Posterior cingulate gyrus (tissue), 11 donors: ENCODE results near the gene TCTN2.

Experiments used
- DNase-seq, 10 donors: peaks; one replicate each; pipeline versions ENCODE4 v3.0.0 to v3.0.0-alpha.2; 2020 to 2021; ENCODE audit warnings: mixed read lengths in 3 of 10
- intact Hi-C: fragments of 100-400 bp; cut with DNase I; formaldehyde crosslinking; loops from one replicate; pipeline ENCODE4 v1.15.1; 2023

TCTN2 gene

DNA sequence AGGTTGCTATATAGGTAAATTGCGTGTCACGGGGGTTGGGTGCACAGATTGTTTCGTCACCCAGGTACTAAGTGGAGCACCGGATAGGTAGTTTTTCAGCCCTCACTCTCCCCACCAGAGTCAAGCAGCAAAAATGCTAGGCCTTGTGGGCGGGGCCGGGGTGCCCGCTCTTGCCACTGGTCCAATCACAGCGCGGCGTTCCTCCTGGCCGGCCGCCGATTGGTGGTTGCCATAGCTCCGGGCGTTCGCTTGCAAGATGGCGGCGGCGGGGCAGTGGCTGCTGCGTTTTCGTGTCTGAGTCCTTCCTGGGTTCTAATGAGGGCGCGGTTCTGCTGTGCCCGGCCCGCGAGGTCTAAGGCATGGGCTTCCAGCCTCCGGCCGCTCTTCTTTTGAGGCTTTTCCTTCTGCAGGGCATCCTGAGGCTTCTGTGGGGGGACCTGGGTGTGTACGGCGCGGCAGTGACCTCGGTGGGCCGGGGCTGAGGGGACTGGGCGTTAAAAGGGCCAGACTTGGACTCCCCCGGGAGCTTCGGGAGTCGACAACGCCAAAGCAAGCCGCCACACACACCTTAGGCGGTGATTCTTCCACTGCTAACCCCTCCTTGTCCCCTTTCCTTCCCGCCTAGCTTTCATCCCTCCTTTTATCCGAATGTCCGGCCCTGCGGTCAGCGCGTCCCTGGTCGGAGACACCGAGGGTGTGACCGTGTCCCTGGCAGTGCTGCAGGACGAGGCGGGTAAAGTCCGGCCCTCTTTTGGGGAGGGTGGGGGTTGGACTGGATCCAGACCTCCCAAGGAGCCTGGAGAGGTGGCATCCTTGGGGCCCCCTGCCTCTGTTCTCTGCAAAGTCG, at the start of gene TCTN2:
TCTN2 (plus strand) TSS at position 232 of the 847 bp plus-strand sequence; CDS start at position 360, 128 bp downstream.
- DNase-seq: peak; percentile 92 to 99 (median 96)
- intact Hi-C loops: loop anchor here (5.0 kb wide), 1 partner anchor 36 kb away; no protein-coding TSS in a partner anchor

DNA sequence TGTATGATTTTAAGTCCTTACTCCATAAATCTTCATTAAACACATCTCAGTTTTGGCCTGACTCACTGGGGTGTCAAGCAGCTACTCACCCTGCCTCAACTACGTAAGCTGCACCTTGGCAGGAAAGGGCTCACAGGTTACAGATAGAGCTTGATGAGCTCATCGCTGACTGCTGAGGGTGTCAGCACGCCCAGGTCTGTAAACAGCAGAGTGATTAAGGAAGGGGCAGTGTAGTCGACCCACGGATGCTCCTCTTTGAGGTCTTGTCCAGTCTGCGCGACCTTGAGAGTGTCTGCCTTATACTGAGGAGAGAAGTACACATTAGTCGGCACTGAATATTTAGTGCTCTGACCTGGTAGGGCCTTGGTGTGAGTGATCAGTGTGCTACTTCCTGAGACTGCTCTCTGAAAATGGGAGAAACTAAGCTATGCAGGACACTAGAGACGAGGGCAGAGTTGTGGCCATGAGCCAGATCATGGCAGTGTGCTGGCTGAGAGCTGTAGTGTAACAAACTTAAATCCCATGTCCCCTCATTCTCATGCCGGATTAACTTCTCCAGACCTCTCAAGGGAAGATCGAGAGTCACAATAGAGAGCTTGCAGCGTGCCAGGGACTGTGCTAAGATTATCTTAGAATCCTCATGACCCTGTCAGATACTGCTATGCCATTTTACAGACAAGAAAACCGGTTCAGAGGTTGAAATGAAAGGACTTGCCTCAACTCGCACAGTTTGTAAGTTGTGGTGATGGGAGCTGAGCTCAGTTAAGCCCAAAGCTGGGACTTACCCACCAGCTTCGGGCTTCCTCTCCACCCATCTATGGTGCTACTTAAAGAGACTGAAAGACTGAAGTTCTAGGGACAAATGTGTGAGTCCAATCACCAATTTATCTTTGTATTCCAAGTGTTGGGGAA, 49.0 kb upstream of the TCTN2 start:
- no peak for DNase-seq
- intact Hi-C loops: no loop called here

DNA sequence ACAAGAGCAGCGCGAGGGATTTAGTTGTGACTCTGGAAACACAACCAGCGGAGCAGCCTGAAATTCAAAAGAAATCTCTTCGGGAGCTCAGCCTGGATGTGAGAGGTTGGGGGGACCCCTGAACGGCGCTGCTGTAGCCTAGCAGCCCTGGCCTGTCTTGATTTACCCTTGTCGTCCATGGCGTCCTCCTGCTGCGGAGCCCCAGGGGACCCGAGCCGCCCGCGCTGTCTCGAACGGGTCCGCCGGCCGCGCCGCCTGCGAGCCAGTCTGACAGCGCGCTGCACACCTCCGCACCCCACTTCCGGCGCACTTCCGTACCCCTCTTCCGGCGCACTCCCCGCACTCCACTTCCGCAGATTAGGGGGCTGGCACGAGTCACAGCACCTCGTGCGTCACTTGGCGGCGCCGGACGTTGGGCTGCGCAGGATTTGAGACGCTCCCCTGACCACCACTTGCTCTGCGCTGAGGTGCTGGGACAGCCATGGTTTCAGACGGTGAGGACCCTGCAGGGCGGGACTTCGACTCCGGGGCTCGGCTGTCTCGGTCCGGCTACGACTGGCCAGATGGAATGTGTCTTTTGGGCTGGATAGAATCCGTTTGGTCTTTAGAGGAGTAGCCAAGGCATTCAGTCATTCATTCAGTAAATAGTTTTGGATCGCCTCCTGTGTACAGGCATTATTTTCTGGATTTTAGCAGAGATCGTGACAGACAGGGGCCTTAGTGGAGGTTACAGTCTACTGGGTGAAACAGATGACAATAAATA, 37.4 kb upstream of the TCTN2 start, which contains the start of the genes EIF2B1 and GTF2H3:
EIF2B1 (minus strand) TSS at position 308 of the 763 bp plus-strand sequence; CDS start at position 179, 129 bp downstream.
GTF2H3 (plus strand) TSS at position 451 of the 763 bp plus-strand sequence; CDS start at position 482, 31 bp downstream.
- intact Hi-C loops: no loop called here
- peak; percentile 95 to 100 (median 98) for DNase-seq

DNA sequence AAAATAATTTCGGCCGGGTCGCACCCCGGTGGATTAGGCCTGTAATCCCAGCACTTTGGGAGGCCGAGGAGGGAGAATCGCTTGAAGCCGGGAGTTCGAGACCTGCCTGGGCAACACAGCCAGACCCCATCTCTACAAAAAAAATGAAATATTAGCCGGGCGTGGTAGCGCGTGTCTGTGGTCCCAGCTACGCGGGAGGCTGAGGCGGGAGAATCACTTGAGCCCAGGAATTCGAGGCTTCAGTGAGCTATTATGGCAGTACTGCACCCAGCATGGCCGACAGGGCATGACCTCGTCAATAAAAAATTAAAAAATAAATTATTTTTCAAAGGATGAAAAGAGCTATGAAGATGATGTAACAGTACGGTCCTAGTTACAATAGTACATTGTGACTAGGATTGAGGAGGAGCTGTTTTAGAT, 36.8 kb upstream of the TCTN2 start:
- intact Hi-C loops: no loop called here
- DNase-seq: no peak

DNA sequence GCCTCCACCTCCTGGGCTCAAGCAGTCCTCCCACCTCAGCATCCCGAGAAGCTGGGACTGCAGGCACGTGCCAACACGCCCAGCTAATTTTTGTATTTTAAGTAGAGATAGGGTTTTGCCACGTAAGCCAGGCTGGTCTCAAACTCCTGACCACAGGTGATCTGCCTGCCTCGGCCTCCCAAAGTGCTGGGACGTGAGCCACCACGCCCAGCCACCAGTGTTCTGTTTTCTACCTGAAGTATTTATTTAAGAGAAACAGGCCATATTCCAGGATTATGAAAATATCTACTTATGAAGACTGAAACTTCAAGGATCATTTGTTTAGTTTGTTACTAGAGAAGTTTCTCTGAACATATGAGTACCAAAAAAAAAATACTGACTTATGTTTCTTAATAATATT, 27.0 kb upstream of the TCTN2 start:
- intact Hi-C loops: no loop called here
- no peak for DNase-seq

DNA sequence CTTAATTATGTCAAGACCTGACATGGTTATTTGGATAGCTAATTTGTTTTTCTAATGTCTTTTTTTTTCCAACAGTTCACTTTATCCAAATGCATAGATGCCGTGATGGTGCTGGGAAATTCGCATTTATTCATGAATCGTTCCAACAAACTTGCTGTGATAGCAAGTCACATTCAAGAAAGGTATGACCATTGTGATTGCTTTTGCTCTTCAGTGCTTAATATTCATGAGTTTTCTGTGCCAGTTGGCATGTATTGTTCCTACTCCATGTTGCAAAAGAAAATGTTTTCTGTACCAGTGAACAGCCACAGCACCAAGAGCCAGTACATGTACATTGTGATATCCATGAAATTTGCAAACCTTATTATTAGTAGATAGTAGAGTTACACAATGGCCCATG, 25.5 kb upstream of the TCTN2 start:
- intact Hi-C loops: no loop called here
- no peak for DNase-seq

DNA sequence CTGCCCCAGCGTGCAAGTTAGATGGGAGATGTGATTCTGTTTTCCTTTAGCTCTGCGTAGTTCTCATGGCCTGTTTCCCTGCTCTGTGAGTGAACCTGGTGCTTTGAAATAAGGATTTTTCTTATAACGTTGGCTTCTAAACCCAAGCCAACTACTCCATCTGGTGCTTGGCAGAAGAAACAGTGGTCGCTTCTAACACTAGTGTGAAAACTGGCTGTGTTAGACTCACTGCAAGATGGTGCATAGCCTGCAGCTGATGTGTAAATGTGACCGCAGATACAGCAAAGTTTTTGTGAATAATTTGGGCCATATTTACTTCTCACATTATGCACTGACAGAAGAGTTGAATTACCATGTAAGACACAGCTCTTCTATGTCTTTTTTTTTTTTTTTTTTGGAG, 25.0 kb upstream of the TCTN2 start:
- intact Hi-C loops: no loop called here
- peak in 2 of 10 donors; percentile 9 to 15 for DNase-seq

DNA sequence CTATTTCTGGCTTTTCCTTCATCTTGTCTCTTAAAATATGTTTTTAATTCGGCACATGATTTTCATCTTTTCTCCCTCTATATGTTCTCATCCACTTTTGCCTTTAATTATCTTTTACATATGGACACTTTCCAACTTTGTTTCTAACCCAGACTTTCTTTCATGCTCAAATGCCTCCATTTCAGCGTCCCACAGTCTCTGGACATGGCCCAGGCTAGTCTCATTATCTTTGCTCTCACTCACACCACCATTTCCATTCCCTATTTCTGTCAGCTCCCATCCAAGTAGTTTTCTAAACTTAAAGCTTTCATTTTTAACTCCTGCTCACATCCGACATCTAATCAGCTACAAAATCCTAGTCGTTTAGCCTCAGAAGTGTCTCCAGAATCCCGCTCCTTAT, 22.5 kb upstream of the TCTN2 start:
- DNase-seq: no peak
- intact Hi-C loops: no loop called here

DNA sequence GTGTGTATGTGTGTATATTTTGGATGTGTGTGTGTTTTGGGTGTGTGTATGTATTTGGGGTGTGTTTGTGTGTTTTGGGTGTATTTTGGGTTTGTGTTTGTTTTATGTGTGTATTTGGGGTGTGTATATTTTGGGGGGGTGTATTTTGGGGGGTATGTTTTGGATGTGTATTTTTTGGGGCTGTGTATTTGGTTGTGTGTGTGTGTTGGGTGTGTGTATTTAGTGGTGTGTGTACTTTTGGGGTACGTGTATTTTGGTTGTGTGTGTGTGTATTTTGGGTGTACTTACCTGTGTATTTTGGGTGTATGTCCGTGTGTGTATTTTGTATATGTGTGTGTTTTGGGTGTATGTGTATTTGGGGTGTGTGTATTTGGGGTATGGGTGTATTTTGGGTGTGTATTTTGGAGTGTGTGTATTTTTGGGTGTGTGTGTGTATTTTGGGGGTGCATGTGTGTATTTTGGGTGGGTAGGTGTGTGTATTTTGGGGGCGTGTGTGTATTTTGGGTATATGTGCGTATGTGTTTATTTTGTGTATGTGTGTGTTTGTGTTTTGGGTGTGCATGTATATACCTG, 16.7 kb upstream of the TCTN2 start:
- DNase-seq: no peak
- intact Hi-C loops: no loop called here

DNA sequence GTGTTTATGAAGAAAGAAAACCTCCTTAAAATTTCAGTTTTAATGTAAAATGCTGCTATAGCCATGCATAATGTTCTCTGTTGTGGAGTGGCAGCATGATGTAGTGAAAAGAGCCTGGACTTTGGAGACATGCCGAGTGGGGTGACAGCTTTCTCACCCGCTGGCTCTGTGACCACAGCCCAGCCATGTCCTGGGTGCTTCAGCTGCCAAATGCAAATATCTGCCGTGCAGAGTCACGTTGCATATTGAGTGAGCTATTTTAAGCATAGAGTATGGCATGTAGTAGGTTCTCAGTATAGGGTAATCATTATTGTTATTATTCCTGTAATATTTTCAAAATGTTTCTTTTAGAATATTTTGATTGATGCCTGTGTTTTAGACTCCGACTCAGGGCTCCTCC, 15.5 kb upstream of the TCTN2 start:
- intact Hi-C loops: no loop called here
- DNase-seq: no peak

DNA sequence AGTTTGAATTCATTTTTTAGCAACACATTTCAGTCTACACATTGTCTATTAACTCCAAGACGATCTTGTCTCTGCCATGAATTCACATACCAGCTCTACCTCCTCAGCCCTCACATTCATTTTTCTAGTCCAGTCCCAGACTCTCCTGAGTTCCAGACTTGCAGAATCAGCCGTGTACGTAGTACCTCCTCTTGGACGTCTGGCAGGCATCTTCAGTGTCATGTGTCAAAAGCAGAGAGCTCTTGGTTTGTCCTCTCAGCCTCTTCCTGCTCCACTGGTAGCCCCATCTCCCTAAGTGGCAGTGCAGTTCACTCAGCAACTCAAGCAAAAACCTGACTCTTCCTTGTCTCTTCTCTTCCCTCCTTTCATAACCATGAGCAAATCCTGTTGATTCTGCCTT, 14.5 kb upstream of the TCTN2 start:
- intact Hi-C loops: no loop called here
- DNase-seq: no peak

DNA sequence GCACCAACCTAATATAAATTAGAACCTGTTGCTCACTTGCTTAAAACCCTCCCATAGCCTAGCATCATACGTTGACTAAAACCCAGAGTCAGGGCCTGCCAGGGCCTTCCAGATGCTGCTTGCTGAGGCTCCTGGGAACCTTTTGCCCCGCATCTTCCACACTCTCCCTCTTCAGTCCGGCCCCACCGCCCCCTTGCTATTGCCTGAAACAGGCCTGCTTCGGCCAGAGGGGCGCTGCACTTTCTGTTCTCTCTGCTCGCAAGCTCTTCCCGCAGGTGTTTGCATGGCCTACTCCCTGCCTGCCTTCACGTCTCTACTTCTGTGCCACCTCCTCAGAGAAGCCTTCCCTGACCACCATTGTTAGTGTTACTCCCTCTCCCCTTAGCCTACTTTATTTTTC, 13.7 kb upstream of the TCTN2 start:
- intact Hi-C loops: no loop called here

DNA sequence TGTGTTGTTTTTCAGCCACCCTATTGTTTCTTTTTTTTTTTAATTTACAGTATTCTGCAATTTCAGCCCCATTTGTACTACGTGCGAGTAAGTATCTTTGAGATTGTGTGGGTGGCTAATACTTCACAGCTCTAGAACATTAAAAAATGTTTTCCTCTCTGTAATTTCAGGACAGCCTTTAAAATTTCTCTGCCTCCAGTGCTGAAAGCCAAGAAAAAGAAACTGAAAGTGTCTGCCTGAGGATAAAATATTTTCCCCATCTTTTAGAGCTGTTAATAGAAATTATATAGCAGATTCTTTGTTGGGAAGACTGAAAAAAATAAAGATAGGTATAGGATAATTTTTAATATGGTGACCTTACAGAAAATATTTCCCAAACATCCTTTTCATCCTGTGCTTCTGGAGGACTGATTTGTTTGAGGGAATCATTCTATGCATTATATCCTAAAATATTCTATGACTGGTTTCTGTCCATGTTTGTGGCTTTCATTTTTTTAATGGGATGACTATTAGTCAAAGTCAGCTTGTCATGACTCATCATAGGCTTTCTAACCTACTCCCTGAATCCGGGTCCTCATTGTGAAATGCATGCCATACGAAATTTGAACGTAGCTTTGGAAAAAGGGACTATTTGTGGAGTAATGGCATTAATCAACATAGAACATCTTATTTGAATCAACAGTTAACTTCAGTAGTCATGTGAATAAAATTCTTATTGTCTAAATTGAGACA, 10.8 kb upstream of the TCTN2 start:
- no peak for DNase-seq
- intact Hi-C loops: no loop called here

More for the DNA sequence above, 13.7 kb upstream of the TCTN2 start:
- no peak for DNase-seq

DNA sequence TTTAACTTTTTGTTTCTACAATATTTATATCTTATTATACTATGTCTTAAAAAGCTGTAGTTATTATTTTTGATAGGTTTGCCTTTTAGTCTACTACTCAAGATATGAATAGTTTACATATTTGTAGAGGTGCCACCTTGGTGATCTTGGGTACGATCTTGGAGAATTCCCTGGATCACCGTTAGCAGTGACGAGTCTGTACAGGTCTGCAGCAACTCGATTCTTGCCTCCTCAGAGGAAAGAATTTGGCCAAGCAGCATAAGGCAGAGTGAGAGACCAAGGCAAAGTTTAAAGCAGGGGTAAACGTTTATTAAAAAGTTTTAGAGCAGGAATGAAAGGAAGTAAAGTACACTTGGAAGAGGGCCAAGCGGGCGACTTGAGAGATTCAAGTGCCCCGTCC, 3.1 kb upstream of the TCTN2 start:
- intact Hi-C loops: no loop called here

DNA sequence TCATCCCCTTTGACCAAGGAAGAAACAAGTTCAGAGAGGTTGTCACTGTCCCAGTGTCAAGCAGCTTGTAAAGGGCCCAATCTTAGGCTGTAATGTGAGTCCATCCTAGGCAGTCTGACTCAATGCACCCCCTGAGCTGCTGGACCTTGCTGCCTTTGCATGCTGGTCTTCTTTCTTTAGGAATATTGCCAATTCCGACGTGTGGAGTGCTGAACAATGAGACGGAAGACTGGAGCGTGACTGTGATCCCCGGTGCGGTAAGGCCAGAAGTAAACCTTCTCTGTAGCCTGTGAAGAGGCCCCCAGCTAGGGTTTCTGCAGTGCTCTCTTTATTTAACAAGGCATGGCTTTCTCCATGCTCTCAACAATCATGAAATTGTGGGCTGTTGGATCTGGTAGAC, 963 bp downstream of the TCTN2 start:
- DNase-seq: no peak
- intact Hi-C loops: loop anchor here (5.0 kb wide), 1 partner anchor 35 kb away; no protein-coding TSS in a partner anchor

More for the DNA sequence above, 3.1 kb upstream of the TCTN2 start:
- DNase-seq: no peak

DNA sequence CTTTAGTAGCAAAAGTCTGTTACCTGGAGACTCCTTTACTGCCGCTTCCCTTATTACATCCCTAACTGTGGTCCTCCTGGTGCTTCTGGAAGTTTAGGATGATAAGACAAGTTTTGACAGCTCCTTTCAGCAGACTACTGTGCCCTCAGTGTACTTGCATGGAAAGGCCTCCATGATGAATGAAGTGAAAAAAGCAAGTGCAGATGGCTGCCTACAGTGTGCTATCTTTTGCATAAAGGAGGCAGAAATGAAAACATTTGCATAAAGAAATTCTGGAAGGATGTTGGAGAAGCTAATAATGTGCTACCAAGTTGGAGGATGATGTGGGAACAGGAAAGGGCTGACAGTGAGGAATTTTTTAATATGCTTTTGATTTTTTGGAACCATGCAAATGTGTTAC, 4.5 kb downstream of the TCTN2 start:
- DNase-seq: no peak
- intact Hi-C loops: no loop called here

DNA sequence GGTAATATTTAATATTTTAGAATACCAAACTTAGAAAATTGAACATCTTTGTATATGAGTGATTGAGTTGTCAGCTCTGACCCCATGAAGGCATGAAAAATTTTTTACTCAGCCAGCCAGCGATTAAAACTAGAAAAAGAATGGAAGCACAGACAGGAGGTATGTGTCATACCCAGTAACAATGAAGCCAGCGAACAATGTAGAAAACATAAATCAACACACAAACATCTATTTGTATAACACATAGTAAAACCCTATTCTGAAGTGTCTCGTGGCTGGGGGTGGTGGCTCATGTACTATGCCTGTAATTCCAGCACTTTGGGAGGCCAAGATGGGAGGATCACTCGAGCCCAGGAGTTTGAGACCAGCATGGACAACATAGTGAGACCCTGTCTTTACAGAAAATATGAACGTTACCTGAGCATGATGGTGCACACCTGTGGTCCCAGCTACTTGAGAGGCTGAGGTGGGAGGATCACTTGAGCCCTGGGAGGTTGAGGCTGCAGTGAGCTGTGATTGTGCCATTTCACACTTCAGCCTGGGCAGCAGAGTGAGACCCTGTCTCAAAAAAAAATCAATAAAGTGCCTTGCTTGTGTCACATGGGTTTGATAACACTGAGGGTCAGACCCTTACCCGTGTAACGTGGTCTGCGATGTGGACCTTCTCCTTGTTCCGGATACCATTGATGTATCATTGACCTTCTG, 5.9 kb downstream of the TCTN2 start:
- intact Hi-C loops: no loop called here
- no peak for DNase-seq

DNA sequence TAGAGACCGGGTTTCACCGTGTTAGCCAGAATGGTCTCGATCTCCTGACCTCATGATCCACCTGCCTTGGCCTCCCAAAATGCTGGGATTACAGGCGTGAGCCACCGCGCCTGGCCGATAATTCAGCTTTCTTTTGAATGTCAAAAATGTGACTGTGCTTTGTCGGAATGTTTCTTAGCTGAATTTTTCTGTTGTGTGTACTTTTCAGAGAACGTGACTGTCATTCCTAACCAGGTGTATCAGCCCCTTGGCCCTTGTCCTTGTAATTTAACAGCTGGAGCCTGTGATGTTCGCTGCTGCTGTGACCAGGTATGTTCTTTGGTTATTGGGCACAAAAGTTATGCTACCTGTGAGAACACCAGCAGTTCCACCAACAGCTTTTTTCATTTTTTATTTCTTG, 8.1 kb downstream of the TCTN2 start:
- intact Hi-C loops: no loop called here
- no peak for DNase-seq

DNA sequence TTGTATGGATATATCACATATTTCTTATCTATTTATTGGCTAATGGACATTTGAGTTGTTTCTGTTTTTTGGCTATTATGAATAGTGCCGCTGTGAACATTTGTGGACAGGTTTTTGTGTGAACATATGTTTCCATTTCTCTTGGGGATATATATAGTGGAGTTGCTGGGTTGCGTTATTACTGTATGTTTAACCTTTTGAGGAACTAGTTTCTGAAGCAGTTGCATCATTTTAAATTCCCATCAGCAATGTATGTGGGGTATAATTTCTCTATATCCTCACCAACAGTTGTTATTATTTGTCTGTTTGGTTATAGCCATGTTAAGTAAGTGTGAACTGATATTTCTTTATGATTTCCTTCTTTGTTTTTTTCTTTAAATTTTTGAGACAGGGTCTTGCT, 10.7 kb downstream of the TCTN2 start:
- DNase-seq: no peak
- intact Hi-C loops: no loop called here
